HuH-7.5 (cell line): ENCODE data around the gene CPM.
A peak's percentile ranks its signal among the peaks of the same experiment; 100 is the strongest.

Experiments used
- DNase-seq: peaks from one replicate; pipeline ENCODE4 v3.0.0; 2011; ENCODE audit warnings: low spot score

CPM gene

DNA sequence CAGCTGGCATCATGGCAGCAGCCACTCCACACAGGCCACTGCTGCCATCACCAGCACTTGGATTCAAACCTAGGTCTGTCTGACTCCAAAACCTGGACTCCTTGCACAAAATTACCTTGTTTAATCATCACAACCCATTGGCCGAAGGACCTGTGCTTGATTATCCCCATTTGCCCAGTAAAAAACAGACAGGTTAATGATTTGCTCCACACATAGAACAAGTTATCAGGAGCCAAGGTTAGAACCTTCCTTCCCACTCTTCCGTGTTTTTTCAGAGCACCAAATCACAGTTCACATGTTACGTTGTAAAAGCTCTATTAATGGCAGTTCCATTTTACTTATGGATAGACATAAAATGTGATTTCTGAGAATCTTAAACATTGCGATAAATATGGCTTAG, 23.5 kb upstream of the CPM start:
- no peak for DNase-seq

DNA sequence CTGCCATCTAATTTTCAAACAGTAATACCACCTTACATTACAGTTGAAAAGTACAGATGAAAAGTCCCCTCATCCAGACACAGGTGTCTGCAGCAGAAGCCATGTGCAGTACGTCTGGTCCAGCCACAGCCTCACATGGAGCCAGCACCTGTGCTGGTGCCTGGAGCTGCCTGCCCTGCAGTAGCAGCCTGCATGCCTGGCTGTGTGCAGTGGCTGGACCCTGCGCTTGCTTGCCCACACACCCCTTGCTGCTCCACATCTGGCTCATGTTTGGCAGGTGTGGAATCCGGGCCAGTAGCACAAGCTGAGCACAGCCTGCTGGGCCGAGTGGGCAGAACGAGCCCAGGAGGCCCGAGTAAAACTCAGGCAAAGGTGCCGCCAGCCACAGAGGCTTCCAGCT, 21.8 kb upstream of the CPM start:
- no peak for DNase-seq

GRCh38 chr12:68953536-68953935, 20.6 kb upstream of the CPM start:
- no peak for DNase-seq

DNA sequence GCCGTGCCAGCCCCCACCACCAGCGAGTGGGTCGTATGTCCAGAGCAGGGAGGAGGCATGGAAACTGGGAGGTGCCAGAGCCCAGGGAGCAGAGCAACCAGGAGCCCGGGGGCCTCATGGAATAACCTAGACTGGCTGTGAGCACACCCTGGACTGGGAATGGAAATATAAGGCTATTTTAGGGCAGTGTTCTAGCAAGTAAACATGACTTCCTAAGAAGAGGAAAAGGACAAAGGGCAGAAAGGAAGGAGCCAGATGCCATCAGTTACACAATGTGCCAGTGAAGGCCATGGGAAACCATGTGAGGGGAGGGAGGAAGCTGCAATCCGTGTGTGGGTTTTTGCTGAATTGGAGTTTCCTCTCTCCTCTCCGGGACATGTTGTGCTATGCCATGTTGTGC, 18.7 kb upstream of the CPM start:
- DNase-seq, result no peak

DNA sequence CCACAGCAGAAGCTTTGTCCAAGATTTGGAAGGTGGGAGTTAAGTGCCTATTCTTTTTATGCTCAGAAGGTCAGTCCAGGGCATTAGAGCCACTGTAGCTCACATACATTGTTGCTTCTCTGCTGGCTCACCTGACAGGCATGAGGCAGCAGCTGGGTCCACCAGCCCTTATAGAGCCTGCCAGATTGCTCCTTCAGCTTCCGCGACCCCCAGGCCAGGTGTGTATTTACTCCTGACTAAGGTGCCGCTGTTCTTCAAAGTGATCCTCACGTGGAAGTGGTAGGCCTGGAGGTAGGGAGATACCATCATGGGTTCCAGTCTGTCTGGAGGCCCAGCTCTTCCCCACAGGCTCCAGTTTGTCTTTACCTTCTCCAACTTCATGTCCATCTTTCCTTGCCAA, 17.5 kb upstream of the CPM start:
- no peak for DNase-seq

DNA sequence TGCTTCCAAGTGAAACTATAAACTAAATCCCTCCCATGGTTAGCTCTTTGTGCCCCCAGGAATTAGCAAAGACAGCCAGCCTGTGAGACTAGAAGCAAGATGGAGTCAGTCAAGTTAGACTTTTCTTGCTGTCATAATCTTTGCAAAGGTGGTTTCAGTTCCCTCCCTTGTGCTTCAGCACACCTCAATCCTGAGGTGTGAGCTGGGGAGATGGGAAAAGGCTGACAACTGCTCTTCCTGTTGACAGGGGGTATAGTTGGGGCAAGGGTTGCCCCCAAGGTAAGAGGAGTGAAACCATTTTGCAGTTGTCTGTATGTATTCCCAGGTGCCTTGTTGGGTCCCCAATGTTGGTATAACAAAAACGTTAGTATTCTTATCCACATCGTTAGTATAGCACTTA, 12.3 kb upstream of the CPM start:
- no peak for DNase-seq

DNA sequence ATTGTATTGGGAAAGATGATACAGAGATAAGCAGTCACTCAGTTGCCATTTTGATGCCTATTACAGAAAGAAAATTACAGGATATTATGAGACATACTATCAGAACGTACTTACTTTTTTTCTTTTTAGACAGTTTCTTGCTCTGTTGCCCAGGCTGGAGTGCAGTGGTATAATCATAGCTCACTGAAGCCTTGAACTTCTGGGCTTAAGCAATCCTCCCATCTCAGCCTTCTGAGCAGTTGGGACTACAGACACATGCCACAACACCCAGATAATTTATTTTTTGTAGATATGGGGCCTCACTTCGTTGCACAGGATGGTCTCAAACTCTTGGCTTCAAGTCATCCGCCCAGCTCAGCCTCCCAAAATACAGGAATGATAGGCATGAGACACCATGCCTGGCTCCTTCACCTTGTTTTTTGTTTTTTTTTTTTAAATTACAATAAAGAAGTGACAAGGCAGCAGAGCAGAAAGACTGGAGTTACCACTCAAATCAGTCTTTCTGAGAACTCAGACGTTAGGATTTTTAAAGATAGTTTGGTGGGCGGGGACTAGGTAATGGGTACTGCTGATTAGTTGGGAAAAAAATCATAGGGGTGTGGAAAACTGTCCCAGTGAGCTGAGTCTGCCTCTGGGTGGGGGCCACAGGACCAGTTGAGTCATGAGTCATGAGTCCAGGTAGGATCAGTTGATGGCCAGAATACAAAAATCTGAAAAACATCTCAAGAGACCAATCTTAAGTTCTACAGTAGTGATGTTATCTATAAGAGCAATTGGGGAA, 11.5 kb upstream of the CPM start:
- no peak for DNase-seq

DNA sequence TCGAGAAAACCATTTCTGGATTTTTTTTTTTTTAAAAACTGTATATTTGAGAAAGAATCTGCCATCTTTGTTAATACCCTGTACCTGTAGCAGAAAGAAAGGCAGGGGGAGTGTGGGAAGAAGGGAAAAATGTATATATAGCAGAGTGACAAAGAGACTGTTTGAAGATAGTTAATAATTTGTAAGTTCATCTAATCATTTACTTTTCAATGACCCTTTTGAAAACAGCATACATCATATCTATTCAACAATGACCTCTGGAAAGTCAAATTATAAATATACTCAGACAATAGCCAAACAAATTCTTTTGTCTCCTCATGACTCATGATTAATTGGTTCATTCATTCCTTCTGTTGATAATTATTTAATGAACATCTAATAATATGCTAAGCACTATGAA, 10.9 kb upstream of the CPM start:
- no peak for DNase-seq

DNA sequence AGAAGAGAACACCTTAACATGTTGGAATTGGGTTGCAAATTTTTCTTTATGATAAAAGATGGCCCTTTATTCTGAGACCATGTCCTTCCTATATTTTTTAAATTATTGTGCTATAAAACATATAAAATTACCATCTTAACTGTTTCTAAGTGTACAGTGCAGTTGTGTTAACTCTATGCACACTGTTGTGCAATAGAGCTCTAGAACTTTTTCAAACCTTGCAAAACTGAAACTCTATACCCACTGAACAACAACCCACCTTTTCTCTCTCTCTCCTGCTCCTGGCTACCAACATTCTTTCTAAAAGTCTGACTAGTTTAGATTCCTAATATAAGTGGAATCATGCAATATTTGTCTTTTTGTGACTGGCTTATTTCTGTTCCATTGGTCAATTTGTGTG, 7.8 kb upstream of the CPM start:
- DNase-seq, result no peak

DNA sequence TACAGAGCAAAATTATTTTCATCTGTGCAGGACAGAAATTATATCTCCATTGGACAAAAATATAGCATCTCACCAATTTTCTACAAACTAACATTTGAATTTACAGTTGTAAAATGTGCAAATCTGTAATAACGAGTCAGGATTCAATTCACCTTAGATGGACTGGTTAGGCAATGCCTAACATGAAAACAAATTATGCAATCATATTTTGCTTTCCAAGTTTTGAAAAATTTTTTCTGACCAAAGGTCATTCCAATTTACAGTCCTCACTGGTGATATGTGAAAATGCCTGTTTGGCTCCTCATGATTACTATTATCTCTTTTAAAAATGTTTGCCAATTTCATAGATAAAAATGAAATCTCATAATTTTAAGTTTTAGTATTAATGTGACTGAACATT, 6.5 kb upstream of the CPM start:
- peak; percentile 56 for DNase-seq

DNA sequence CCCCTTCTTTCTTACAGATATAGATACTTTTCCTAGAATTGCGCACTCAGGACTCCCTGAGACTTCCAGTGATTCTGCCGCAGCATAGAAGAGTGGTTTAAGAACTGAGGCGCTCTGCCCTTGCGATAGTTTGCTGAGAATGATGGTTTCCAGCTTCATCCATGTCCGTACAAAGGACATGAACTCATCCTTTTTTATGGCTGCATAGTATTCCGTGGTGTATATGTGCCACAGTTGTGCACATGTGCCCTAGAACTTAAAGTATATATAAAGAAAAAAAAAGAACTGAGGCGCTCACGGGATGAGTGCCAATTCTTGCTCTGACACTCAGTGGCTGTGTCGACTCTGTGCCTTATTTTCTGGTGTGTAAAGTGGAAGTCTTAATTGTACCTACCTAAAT, 1.4 kb upstream of the CPM start:
- no peak for DNase-seq

GRCh38 chr12:68932128-68932960, 627 bp downstream of the CPM start:
- DNase-seq, result peak; percentile 54

GRCh38 chr12:68930178-68930577, 2.8 kb downstream of the CPM start:
- no peak for DNase-seq

GRCh38 chr12:68924546-68924945, 8.4 kb downstream of the CPM start:
- DNase-seq, result no peak

DNA sequence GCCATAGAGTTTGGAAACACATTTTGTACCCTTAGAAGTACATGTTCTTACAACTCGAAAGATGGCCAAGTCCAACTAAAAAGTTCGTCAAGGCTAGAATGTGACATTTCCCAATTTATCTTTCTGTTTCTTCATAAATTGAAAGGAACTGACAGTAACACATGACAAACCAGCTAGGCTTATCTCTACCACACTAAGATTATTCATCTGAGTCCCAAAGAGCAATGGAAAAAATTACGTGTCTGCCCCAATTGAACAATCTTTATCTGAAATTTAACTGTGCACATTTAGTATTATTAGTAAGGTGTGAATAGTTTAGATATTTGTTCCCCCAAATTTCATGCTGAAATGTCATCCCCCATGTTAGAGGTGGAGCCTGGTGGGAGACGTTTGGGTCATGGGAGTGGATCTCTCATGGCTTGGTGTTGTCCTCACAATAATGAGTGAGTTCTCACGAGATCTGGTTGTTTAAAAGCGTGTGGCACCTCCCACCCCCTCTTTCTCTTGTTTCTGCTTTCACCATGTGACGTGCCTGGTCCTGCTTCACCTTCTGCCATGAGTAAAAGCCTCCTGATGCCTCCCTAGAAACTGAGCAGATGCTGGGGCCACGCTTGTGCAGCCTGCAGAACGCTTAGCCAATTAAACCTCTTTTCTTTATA, 13.3 kb downstream of the CPM start:
- no peak for DNase-seq

GRCh38 chr12:68918960-68919359, 14.0 kb downstream of the CPM start:
- DNase-seq, result no peak

GRCh38 chr12:68915055-68915454, 17.9 kb downstream of the CPM start:
- DNase-seq, result no peak

DNA sequence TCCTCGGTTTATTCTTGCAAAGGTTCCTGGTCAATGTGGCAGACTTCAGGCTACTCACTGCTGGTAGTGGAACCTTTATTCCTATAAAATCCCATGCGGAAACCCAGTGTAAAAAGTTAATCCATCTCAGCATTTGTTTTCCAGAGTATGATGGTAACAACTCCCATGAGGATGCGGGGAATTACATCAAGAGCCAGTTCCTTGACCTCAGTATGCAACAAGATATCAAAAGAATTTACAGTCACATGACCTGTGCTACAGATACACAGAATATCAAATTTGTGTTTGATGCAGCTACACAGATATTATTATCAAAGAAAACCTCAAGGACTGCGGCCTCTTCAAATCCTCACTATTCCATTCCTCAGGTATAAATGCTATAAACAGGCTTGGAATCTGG, 19.3 kb downstream of the CPM start:
- no peak for DNase-seq

DNA sequence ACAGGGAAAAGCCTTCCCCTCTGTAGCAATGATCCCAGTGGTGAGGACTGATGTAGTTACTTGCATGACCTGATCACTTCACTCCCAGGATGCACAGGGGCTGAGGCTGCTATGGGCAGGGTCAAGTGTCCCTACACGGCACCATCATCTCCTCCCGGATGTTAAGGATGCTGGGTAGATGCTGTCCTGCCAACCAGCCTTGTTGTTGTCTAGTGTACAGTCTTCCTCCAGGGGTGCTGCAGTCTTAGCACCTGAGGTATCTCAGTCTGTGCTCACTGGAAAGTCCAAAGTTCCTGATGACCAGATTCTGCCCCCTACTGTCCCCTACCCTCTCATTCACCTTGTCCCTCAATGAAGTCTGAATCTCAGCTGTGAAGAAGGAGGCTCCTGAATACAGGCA, 20.1 kb downstream of the CPM start:
- DNase-seq, result no peak

DNA sequence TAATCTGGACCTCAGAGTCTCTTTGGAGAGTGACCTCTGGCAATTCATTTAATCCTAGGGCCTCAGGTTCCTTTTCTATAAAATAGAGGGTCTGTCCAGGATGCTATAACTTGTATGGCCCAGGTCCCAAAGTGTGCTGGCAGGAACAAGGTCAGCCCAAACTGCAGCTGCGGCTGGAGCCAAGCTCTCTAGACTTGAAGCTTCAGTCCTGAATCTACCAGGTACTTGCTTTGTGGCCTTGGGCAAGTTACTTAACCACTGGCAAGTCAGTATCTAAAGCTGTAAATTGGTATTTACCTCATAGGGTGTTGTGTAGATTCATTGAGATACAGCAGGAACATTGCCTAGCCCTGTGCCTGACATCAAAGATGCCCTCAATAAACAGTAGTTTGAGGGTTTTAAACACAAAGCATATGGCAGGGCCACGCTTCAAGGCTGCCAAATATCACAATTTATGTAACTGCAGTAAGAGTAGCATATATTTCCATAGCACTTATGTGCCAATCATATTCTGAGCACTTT, 21.7 kb downstream of the CPM start:
- no peak for DNase-seq

- no peak for DNase-seq
These were observed 22.8 kb downstream of the CPM start for GRCh38 chr12:68910128-68910527.

- no peak for DNase-seq
These were observed 24.9 kb downstream of the CPM start for GRCh38 chr12:68908076-68908475.

DNA sequence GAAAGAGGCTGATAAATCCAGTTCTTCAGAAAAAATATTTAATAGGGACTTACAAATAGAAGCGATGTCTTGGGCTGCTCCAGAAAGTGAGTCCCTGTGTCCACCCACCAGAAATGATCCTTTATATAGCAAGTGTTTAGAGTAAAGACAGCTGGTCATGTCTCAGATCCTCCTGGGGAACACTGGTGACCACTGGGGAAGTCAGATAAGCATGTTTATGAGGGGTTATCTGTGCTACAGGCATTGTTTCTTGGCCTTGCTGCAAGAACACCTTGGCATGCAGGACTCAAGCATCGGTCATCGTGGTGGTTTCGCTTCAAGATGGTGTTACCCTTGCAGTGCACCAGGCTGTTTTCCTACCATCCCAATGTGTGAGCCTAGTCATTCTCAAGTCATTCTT, 27.2 kb downstream of the CPM start:
- DNase-seq, result no peak
